Body of pancreas (tissue), 4 donors: Measurements from ENCODE around the gene SMIM13. TPM values are rescaled to one million over a fixed set of nuclear protein-coding genes. Genes with fewer than 3 reads are reported as not detected.

ENCODE experiments used
- ATAC-seq: fragments of 150-250 bp; one replicate; pipeline ENCODE4 v1.9.1; 2016
- DNase-seq, 4 donors: peaks; one replicate each; pipeline ENCODE4 v3.0.0-alpha.2; 2019
- H3K27ac ChIP-seq, 4 donors: fragments of 200-600 bp; sonication (generic); 1 replicate in 3 of 4; 2 replicates in 1 of 4; pipeline versions ENCODE4 v1.5.1 to v1.6.1; 2016 to 2019; ENCODE audit warnings: mild to moderate bottlenecking in 1 of 4, mixed read lengths in 1 of 4, moderate library complexity in 1 of 4
- H3K27me3 ChIP-seq, 2 donors: fragments of 200-600 bp; sonication (generic); one replicate each; pipeline ENCODE4 v1.6.0; 2016; ENCODE audit warnings: mild to moderate bottlenecking in 1 of 2
- H3K36me3 ChIP-seq, 2 donors: fragments of 200-600 bp; sonication (generic); replicated peaks in 1 of 2; 2 replicates each; pipeline ENCODE4 v1.5.1; 2016; ENCODE audit warnings: low read depth in 2 of 2; ENCODE audit not compliant: insufficient read depth in 1 of 2
- H3K4me1 ChIP-seq: fragments of 200-600 bp; sonication (generic); one replicate; pipeline ENCODE4 v1.6.0; 2016
- H3K4me3 ChIP-seq, 2 donors: fragments of 200-600 bp; sonication (generic); 1 replicate in 1 of 2; 2 replicates in 1 of 2; pipeline ENCODE4 v1.5.1; 2016 to 2019
- H3K9me3 ChIP-seq, 3 donors: fragments of 200-600 bp; sonication (generic); 1 replicate in 2 of 3; 2 replicates in 1 of 3; pipeline ENCODE4 v1.5.1; 2016
- CTCF ChIP-seq, 7 experiments: fragments of 450-650 bp in 4 of 7; fragments of 200-600 bp in 3 of 7; sonication (generic) in 3 of 7; IDR thresholded peaks; one replicate each; pipeline ENCODE4 v1.5.1; 2016 to 2019; ENCODE audit warnings: antibody characterized with exemption in 7 of 7
- POLR2A ChIP-seq, 3 donors: fragments of 450-650 bp; IDR thresholded peaks; one replicate each; pipeline ENCODE4 v1.6.1; 2016; ENCODE audit warnings: antibody characterized with exemption in 3 of 3, mild to moderate bottlenecking in 2 of 3
- WGBS, 2 donors: methylation state at CpG; one replicate each; pipeline ENCODE4 v1.1.5; 2017; 5-methylcytosine and 5-hydroxymethylcytosine counted together
- intact Hi-C: fragments of 100-400 bp; cut with DNase I; formaldehyde crosslinking; loops from one replicate; pipeline ENCODE4 v1.15.1; 2023
- total RNA-seq, 2 donors: library from RNA; depleted of rRNA; stranded (reverse); fragments of >200 nt; gene quantifications; one replicate each; pipeline ENCODE4 v1.1.0, GENCODE V29; 2016

SMIM13 gene
- 1 to 10 TPM; 4.4 to 5.6 TPM for total RNA-seq

- H3K27me3 ChIP-seq: no peaks in the 10 kb centered on the region
- ATAC-seq (peak; percentile 96), DNase-seq (peak; percentile 97 to 98 (median 98))
- intact Hi-C loops: no loop called here
- peak within 1 kb of the TSS; percentile 93 to 95 (median 94) for H3K27ac ChIP-seq
- TF ChIP-seq CTCF (IDR thresholded peaks at IDR 0.05) (peak; percentile 21 to 79 (median 62)), POLR2A (IDR thresholded peaks at IDR 0.05) (peak; percentile 74 to 93 (median 89))
- H3K4me1 ChIP-seq: peaks cover 23% of the 10 kb centered on the region
- H3K4me3 ChIP-seq: peak within 1 kb of the TSS; percentile 94 to 95
- WGBS, 2 donors: 0 to 2% methylated on average over 7 to 59 of the region's 90 CpGs
- no peaks in the 10 kb centered on the region for H3K9me3 ChIP-seq
- H3K36me3 ChIP-seq: no peaks in the 10 kb centered on the region
Observed at GRCh38 chr6:11093626-11094410, at the start of gene SMIM13. TSS of gene SMIM13 (plus strand) at chr6:11093834. CDS start at chr6:11094314, 480 bp downstream.

- WGBS, 2 donors: 5 to 7% methylated on average over 8 to 80 of the region's 124 CpGs
- no peaks in the 10 kb centered on the region for H3K9me3 ChIP-seq
- H3K27me3 ChIP-seq: peaks cover 0 to 10% of the 10 kb centered on the region in 2 donors
- peak within 1 kb of the TSS; percentile 20 to 50 for H3K4me3 ChIP-seq
- DNase-seq: peak; percentile 40 to 59 (median 48)
- peak; percentile 89 for ATAC-seq
- H3K4me1 ChIP-seq: peaks cover 13% of the 10 kb centered on the region
- TF ChIP-seq POLR2A (IDR thresholded peaks at IDR 0.05) (no peak), CTCF (IDR thresholded peaks at IDR 0.05) (peak; percentile 28 to 95 (median 62))
- H3K27ac ChIP-seq: peak within 1 kb of the TSS in 3 of 4 donors; percentile 12 to 54 (median 40)
- intact Hi-C loops: no loop called here
- no peaks in the 10 kb centered on the region for H3K36me3 ChIP-seq
Observed at GRCh38 chr6:11043961-11044711, 49.5 kb upstream of the SMIM13 start, which contains the start of gene ELOVL2. TSS of gene ELOVL2 (minus strand) at chr6:11044305. CDS start at chr6:11044230, 75 bp downstream.

- H3K4me3 ChIP-seq: no peak overlapping the region
- no peak for ATAC-seq
Observed at GRCh38 chr6:11044712-11045167, 48.9 kb upstream of the SMIM13 start.

GRCh38 chr6:11050731-11051130, 42.9 kb upstream of the SMIM13 start:
- Histone ChIP-seq H3K36me3 (no peaks in the 10 kb centered on the region), H3K27ac (no peak overlapping the region), H3K9me3 (no peaks in the 10 kb centered on the region), H3K4me1 (peaks cover 15% of the 10 kb centered on the region), H3K27me3 (no peaks in the 10 kb centered on the region), H3K4me3 (no peak overlapping the region)
- DNase-seq: no peak
- ATAC-seq: no peak
- TF ChIP-seq POLR2A (IDR thresholded peaks at IDR 0.05) (no peak), CTCF (IDR thresholded peaks at IDR 0.05) (no peak)
- intact Hi-C loops: loop anchor here (10.0 kb wide), 1 partner anchor 206 kb away; no protein-coding TSS in a partner anchor
- WGBS, 2 donors: 69 to 93% methylated on average over 2 of the region's 2 CpGs

More at GRCh38 chr6:11044712-11045167, 48.9 kb upstream of the SMIM13 start:
- DNase-seq: no peak
- TF ChIP-seq CTCF (IDR thresholded peaks at IDR 0.05) (no peak), POLR2A (IDR thresholded peaks at IDR 0.05) (no peak)
- Histone ChIP-seq H3K4me1 (peaks cover 13% of the 10 kb centered on the region), H3K9me3 (no peaks in the 10 kb centered on the region), H3K27me3 (peaks cover 0 to 10% of the 10 kb centered on the region in 2 donors), H3K36me3 (no peaks in the 10 kb centered on the region), H3K27ac (no peak overlapping the region)
- WGBS, 2 donors: 39 to 42% methylated on average over 22 to 23 of the region's 23 CpGs
- intact Hi-C loops: no loop called here
